Endodermal cell (in vitro differentiated cells): ENCODE measurements around the gene RHEB. TPM values are rescaled to one million over a fixed set of nuclear protein-coding genes. Genes with fewer than 3 reads are reported as not detected.
A peak's percentile ranks its signal among the peaks of the same experiment; 100 is the strongest.

ENCODE experiments used
- DNase-seq: peaks from one replicate; pipeline ENCODE4 v3.0.0-alpha.2; 2017
- H3K27ac ChIP-seq: 2 replicates; pipeline ENCODE4 v1.5.1; 2013; ENCODE audit warnings: mild to moderate bottlenecking, low read depth, low read length, moderate library complexity
- H3K27me3 ChIP-seq: 2 replicates; pipeline ENCODE4 v1.6.1; 2013; ENCODE audit warnings: mild to moderate bottlenecking, low read length, moderate library complexity; ENCODE audit not compliant: insufficient read depth, control insufficient read depth, poor library complexity, severe bottlenecking
- H3K36me3 ChIP-seq: 2 replicates; pipeline ENCODE4 v1.7.0; 2013; ENCODE audit warnings: mild to moderate bottlenecking, low read length, moderate library complexity; ENCODE audit not compliant: control insufficient read depth, insufficient read depth
- H3K4me1 ChIP-seq: one replicate; pipeline ENCODE4 v1.7.0; 2013; ENCODE audit warnings: low read length; ENCODE audit not compliant: control insufficient read depth, insufficient read depth
- H3K4me3 ChIP-seq: 2 replicates; pipeline ENCODE4 v1.5.1; 2013; ENCODE audit warnings: mild to moderate bottlenecking, low read length, moderate library complexity
- H3K9ac ChIP-seq: 2 replicates; pipeline ENCODE4 v1.6.1; 2013; ENCODE audit warnings: mild to moderate bottlenecking, low read length, moderate library complexity; ENCODE audit not compliant: poor library complexity, severe bottlenecking; ENCODE audit errors: extremely low read depth
- H3K9me3 ChIP-seq: 2 replicates; pipeline ENCODE4 v1.6.1; 2013; ENCODE audit warnings: mild to moderate bottlenecking, low read length, moderate library complexity; ENCODE audit not compliant: control insufficient read depth
- H3K27ac Mint-ChIP-seq: 2 replicates; pipeline ENCODE4 v1.8.0; 2020; ENCODE audit warnings: mixed read lengths
- H3K27me3 Mint-ChIP-seq: 2 replicates; pipeline ENCODE4 v1.8.0; 2021; ENCODE audit warnings: mild to moderate bottlenecking, mixed read lengths; ENCODE audit not compliant: insufficient read depth
- H3K36me3 Mint-ChIP-seq: 2 replicates; pipeline ENCODE4 v1.8.0; 2020; ENCODE audit warnings: low read depth, mixed read lengths
- H3K4me1 Mint-ChIP-seq: 2 replicates; pipeline ENCODE4 v1.8.0; 2020; ENCODE audit warnings: mixed read lengths
- H3K4me3 Mint-ChIP-seq: 2 replicates; pipeline ENCODE4 v1.8.0; 2020; ENCODE audit warnings: mild to moderate bottlenecking, moderate library complexity, mixed read lengths
- H3K9me3 Mint-ChIP-seq: 2 replicates; pipeline ENCODE4 v1.8.0; 2020; ENCODE audit warnings: mild to moderate bottlenecking, mixed read lengths
- CTCF ChIP-seq: fragments of 200-600 bp; sonication (generic); conservative IDR thresholded peaks from 2 replicates; pipeline ENCODE4 v1.5.0; 2021; ENCODE audit warnings: antibody characterized with exemption, mild to moderate bottlenecking
- WGBS, 2 experiments: methylation state at CpG; one replicate each; pipeline versions ENCODE4 v1.1.5 to v1.1.7; 2013; ENCODE audit warnings: missing lambda C conversion rate in 2 of 2, mixed read lengths in 1 of 2; ENCODE audit not compliant: insufficient coverage in 1 of 2, insufficient read length in 1 of 2; 5-methylcytosine and 5-hydroxymethylcytosine counted together
- total RNA-seq, 2 donors: library from RNA; stranded (reverse); fragmentation: NEBNext Ultra II Directional in 1 of 2; extraction: Animal tissue kit (Norgen Biotek cat#: 25700) in 1 of 2; gene quantifications; 2 replicates in 1 of 2; 3 replicates in 1 of 2; pipeline ENCODE4 v1.2.1, GENCODE V29; 2021

RHEB gene
- total RNA-seq, 2 donors from 2014 or later: 108 to 113 TPM

DNA sequence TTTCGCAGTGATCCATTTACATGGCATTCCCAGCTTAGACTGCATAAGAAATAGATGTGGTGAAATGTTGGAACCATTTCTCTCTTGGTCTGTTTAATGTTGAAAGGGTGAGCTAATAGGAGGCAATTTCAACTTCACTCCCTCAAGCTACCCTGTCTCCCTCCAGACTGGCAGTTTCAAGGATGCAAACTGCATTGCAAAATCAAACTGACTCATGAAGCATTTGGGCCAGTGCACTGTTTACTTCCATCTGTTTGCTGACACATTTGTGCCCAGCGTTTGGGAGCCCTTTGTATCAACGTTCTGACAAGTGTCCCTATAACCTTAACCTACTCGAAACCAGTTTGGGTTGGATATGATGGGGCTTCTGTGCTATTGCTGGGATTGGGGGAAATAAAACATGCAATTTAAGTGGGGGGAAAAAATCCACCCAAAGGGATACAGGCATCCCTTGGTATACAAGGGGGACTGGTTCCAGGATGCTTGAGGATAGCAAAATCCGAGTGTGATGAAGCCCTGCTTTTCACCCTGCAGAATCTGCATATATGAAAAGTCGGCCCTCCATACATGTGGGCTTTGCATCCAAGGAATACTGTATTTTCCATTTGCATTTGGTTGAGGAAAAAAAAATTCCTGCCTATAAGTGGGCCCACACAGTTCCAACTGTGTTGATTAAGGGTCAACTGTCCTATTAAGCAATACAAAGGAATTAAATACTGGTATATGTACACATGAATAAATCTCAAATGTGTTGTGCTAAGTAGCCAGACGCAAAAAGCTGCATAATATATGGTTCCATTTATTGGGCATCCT lies 15.6 kb downstream of the RHEB start:
- no peak for DNase-seq
- Mint-ChIP-seq H3K4me1 (peaks cover 32% of the 10 kb centered on the region), H3K4me3 (no peak overlapping the region), H3K27ac (no peak overlapping the region), H3K9me3 (no peaks in the 10 kb centered on the region), H3K36me3 (peaks cover 9% of the 10 kb centered on the region), H3K27me3 (no peaks in the 10 kb centered on the region)
- no peak for TF ChIP-seq CTCF
- no peak overlapping the region for H3K4me3 ChIP-seq
- H3K27me3 ChIP-seq: no peaks in the 10 kb centered on the region
- no peak overlapping the region for H3K27ac ChIP-seq
- H3K9me3 ChIP-seq: no peaks in the 10 kb centered on the region
- H3K4me1 ChIP-seq: no peaks in the 10 kb centered on the region
- H3K36me3 ChIP-seq: no peaks in the 10 kb centered on the region
- no peak overlapping the region for H3K9ac ChIP-seq
- WGBS, 2 experiments: 84 to 88% methylated on average over 4 to 7 of the region's 7 CpGs

DNA sequence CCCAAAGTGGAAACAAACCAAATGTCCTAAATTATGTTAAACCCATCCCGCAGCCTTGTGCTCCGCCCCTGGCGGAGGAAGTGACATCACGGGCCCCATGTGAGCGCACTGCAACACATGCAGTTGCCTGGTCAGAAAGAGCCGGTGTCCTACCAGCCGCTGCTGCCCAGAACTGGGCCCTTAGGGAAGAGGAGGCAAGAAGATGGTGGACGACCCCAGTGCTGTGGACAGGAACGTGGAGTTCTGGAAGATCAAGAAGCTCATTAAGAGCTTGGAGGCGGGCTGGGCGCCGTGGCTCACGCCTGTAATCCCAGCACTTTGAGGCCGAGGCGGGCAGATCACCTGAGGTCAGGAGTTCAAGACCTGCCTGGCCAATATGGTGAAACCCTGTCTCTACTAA lies 18.0 kb downstream of the RHEB start:
- H3K27ac ChIP-seq: no peak overlapping the region
- H3K4me1 Mint-ChIP-seq: peaks cover 40% of the 10 kb centered on the region
- H3K36me3 ChIP-seq: peaks cover 9% of the 10 kb centered on the region
- peaks cover 6% of the 10 kb centered on the region for H3K4me1 ChIP-seq
- H3K9ac ChIP-seq: no peak overlapping the region
- H3K27me3 Mint-ChIP-seq: no peaks in the 10 kb centered on the region
- DNase-seq: no peak
- peaks cover 9% of the 10 kb centered on the region for H3K36me3 Mint-ChIP-seq
- peak overlapping the region; percentile 68 for H3K27ac Mint-ChIP-seq
- H3K4me3 Mint-ChIP-seq: no peak overlapping the region
- no peaks in the 10 kb centered on the region for H3K27me3 ChIP-seq
- 96 to 97% methylated on average over 7 to 15 of the region's 15 CpGs for WGBS, 2 experiments
- no peak for TF ChIP-seq CTCF
- no peak overlapping the region for H3K4me3 ChIP-seq
- H3K9me3 ChIP-seq: no peaks in the 10 kb centered on the region
- no peaks in the 10 kb centered on the region for H3K9me3 Mint-ChIP-seq

- DNase-seq: no peak
- H3K27ac ChIP-seq: no peak overlapping the region
- no peaks in the 10 kb centered on the region for H3K9me3 ChIP-seq
- peaks cover 17% of the 10 kb centered on the region for H3K4me1 ChIP-seq
- no peak for TF ChIP-seq CTCF
- peaks cover 53% of the 10 kb centered on the region for H3K4me1 Mint-ChIP-seq
- H3K9ac ChIP-seq: no peak overlapping the region
- 89 to 90% methylated on average over 5 of the region's 5 CpGs for WGBS, 2 experiments
- H3K36me3 Mint-ChIP-seq: peaks cover 9% of the 10 kb centered on the region
- H3K4me3 ChIP-seq: no peak overlapping the region
- H3K9me3 Mint-ChIP-seq: no peaks in the 10 kb centered on the region
- H3K27me3 Mint-ChIP-seq: no peaks in the 10 kb centered on the region
- H3K36me3 ChIP-seq: peaks cover 9% of the 10 kb centered on the region
- no peak overlapping the region for H3K4me3 Mint-ChIP-seq
- no peak overlapping the region for H3K27ac Mint-ChIP-seq
- no peaks in the 10 kb centered on the region for H3K27me3 ChIP-seq
These were observed 21.2 kb downstream of the RHEB start for GRCh38 chr7:151498495-151498894.
